ENCODE data around the gene CRISPLD2. TPM values are rescaled to one million over a fixed set of nuclear protein-coding genes. Genes with fewer than 3 reads are reported as not detected.

Gene CRISPLD2
- total and polyA plus RNA-seq, 12 donors, result 7.9 to 48.1 (median 15.2) TPM

DNA sequence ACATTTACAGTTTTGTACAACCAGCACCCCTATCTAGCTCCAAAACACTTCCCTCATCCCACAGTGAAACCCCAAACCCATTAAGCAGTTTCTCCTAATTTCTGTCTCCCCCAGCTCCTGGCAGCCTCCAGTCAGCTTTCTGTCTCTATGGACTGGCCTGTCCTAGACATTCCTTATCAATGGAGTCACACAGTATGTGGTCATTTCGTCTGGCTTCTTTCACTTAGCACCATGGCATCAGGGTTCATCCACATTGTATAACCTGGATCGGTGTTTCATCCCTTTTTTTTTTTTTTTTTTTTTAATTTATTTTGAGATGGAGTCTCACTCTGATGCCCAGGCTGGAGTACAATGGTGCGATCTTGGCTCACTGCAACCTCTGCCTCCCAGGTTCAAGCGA, 123.0 kb downstream of the CRISPLD2 start:
- H3K36me3 ChIP-seq, result no peaks in the 10 kb centered on the region
- H3K4me3 ChIP-seq, result no peak overlapping the region
- H3K27ac ChIP-seq, result no peak overlapping the region
- TF ChIP-seq, protein P1, sequence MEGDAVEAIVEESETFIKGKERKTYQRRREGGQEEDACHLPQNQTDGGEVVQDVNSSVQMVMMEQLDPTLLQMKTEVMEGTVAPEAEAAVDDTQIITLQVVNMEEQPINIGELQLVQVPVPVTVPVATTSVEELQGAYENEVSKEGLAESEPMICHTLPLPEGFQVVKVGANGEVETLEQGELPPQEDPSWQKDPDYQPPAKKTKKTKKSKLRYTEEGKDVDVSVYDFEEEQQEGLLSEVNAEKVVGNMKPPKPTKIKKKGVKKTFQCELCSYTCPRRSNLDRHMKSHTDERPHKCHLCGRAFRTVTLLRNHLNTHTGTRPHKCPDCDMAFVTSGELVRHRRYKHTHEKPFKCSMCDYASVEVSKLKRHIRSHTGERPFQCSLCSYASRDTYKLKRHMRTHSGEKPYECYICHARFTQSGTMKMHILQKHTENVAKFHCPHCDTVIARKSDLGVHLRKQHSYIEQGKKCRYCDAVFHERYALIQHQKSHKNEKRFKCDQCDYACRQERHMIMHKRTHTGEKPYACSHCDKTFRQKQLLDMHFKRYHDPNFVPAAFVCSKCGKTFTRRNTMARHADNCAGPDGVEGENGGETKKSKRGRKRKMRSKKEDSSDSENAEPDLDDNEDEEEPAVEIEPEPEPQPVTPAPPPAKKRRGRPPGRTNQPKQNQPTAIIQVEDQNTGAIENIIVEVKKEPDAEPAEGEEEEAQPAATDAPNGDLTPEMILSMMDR (IDR thresholded peaks at IDR 0.05), result no peak
- no peak for DNase-seq
- peaks cover 0 to 7% (median 0%) of the 10 kb centered on the region in 7 donors for H3K27me3 ChIP-seq
- H3K9me3 ChIP-seq, result no peaks in the 10 kb centered on the region
- 89 to 95% methylated on average over 4 of the region's 4 CpGs for WGBS, 2 donors
- intact Hi-C loops (cut with DNase I), result no loop called here
- no peak for ATAC-seq
- H3K4me1 ChIP-seq, result peaks cover 0 to 4% (median 0%) of the 10 kb centered on the region in 9 donors

DNA sequence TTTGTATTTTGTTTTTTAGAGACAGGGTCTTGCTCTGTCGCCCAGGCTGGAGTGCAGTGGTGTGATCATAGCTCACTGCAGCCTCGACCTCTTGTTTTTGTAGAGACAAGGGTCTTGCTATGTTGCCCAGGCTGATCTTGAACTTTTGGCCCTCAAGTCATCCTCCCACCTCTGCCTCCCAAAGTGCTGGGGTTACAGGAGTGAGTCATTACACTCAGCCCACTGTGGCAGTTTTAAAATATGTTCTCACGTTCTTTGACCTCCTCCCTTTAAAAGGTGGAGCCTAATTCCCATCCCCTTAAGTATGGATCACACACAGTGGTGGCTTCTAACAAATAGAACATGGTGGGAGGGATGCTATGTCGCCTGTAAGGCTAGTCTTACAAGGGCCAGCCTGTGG, 123.8 kb downstream of the CRISPLD2 start:
- H3K4me1 ChIP-seq, result peaks cover 0 to 4% (median 0%) of the 10 kb centered on the region in 9 donors
- WGBS, 2 donors, result 79 to 85% methylated on average over 4 of the region's 4 CpGs
- intact Hi-C loops (cut with DNase I), result no loop called here
- no peaks in the 10 kb centered on the region for H3K9me3 ChIP-seq
- no peaks in the 10 kb centered on the region for H3K36me3 ChIP-seq
- TF ChIP-seq, protein P1 (IDR thresholded peaks at IDR 0.05), result no peak
- H3K4me3 ChIP-seq, result no peak overlapping the region
- ATAC-seq (no peak), DNase-seq (no peak)
- H3K27ac ChIP-seq, result no peak overlapping the region
- peaks cover 0 to 7% (median 0%) of the 10 kb centered on the region in 7 donors for H3K27me3 ChIP-seq

DNA sequence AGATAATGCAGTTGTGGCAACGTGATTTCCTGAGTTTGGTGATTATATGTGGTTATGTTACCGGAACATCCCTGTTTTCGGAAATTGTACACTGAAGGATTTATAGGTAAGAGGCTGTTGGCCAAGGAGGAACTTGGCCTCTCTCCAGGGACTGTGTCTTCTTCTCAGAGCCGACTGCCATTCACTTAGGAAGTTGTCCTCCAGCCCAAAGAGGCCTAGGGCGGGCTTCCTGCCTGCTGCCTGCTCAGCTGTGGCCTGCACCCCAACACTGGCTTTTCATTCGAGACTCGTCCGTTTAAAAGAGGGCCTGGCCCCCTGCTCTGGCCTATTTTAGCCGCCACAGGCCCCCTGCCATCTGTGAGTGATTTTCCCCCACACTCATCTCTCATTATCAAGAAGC, 127.2 kb downstream of the CRISPLD2 start:
- TF ChIP-seq, protein P1 (IDR thresholded peaks at IDR 0.05), result no peak
- H3K9me3 ChIP-seq, result no peaks in the 10 kb centered on the region
- ATAC-seq, result peak in 1 of 8 donors; percentile 47
- intact Hi-C loops (cut with DNase I), result no loop called here
- no peaks in the 10 kb centered on the region for H3K36me3 ChIP-seq
- no peaks in the 10 kb centered on the region for H3K27me3 ChIP-seq
- no peak overlapping the region for H3K27ac ChIP-seq
- peaks cover 0 to 7% (median 1%) of the 10 kb centered on the region in 9 donors for H3K4me1 ChIP-seq
- WGBS, 2 donors, result 63 to 75% methylated on average over 9 of the region's 9 CpGs
- H3K4me3 ChIP-seq, result no peak overlapping the region
- DNase-seq, result no peak

DNA sequence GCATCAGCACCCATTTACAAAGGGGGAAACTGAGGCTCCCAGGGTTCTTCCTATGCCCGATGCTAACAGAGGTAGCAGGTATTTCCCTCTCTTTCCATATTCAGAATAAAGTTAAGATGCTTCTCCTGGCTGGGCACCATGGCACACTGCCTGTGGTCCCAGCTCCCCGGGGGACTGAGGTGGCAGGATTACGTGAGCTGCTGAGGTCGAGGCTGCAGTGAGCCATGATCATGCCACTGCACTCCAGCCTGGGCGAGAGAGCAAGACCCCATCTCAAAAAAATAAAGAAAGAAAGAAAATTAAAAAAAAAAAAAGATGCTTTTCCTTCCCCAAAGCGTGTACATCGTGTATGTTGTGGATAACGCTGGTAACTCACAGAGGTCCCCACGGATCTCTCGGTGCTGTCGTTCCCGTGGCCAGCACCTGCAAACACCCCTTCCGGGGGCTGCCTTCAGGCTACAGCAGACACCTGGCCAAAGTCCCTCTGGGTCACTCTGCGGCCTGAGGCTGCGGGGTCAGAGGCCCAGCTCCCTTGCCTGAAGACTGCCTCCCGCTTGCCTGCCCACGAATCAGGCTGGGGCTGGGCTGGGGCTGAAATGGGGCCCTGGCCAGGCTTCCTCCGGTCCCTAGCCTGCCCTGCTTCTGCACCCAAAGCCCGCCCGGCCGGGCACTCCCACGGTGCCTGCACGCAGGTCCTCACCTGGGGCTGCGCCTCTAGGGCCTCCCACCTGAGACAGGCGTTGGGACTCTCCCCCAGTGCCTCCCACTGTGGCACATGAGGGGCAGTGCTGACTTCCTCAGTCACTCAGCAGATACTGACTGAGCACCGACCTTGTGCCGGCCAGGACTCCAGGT, 128.4 kb downstream of the CRISPLD2 start:
- Histone ChIP-seq H3K4me1 (peaks cover 3 to 19% (median 13%) of the 10 kb centered on the region in 9 donors), H3K4me3 (no peak overlapping the region), H3K9me3 (no peaks in the 10 kb centered on the region), H3K27me3 (no peaks in the 10 kb centered on the region), H3K36me3 (no peaks in the 10 kb centered on the region), H3K27ac (no peak overlapping the region)
- ATAC-seq (no peak), DNase-seq (no peak)
- TF ChIP-seq, protein P1 (IDR thresholded peaks at IDR 0.05), result no peak
- WGBS, 2 donors, result 87 to 91% methylated on average over 27 of the region's 27 CpGs
- intact Hi-C loops (cut with DNase I), result no loop called here

Data from heart right ventricle (tissue), 16 donors.